Sigmoid colon (tissue), 7 donors: ENCODE measurements around the gene MGAM2. TPM values are rescaled to one million over a fixed set of nuclear protein-coding genes. Genes with fewer than 3 reads are reported as not detected.

Source experiments
- DNase-seq: peaks from one replicate; pipeline ENCODE4 v3.0.0-alpha.2; 2019
- H3K27ac ChIP-seq, 4 donors: fragments of 200-600 bp; sonication (generic); one replicate each; pipeline ENCODE4 v1.5.1; 2016 to 2019; ENCODE audit warnings: mild to moderate bottlenecking in 1 of 4
- H3K27me3 ChIP-seq, 3 donors: fragments of 200-600 bp; sonication (generic); one replicate each; pipeline ENCODE4 v1.5.1; 2019; ENCODE audit warnings: mild to moderate bottlenecking in 1 of 3
- H3K36me3 ChIP-seq, 4 donors: fragments of 200-600 bp; sonication (generic); one replicate each; pipeline ENCODE4 v1.5.1; 2016 to 2019
- H3K4me1 ChIP-seq, 4 donors: fragments of 200-600 bp; sonication (generic); one replicate each; pipeline ENCODE4 v1.5.1; 2017 to 2019
- H3K4me3 ChIP-seq, 4 donors: fragments of 200-600 bp; sonication (generic); one replicate each; pipeline ENCODE4 v1.5.1; 2017 to 2019; ENCODE audit warnings: mild to moderate bottlenecking in 2 of 4, moderate library complexity in 1 of 4
- H3K9me3 ChIP-seq, 4 donors: fragments of 200-600 bp in 3 of 4; sonication (generic) in 3 of 4; one replicate each; pipeline versions ENCODE4 v1.5.1 to v1.6.1; 2013 to 2019
- CTCF ChIP-seq, 4 experiments: fragments of 450-650 bp in 3 of 4; fragments of 200-600 bp in 1 of 4; IDR thresholded peaks; one replicate each; pipeline ENCODE4 v1.5.1; 2016 to 2019; ENCODE audit warnings: antibody characterized with exemption in 4 of 4, mild to moderate bottlenecking in 3 of 4, moderate library complexity in 2 of 4
- EP300 ChIP-seq, 4 donors: sonication (generic); formaldehyde crosslinking; IDR thresholded peaks; one replicate each; pipeline ENCODE4 v1.6.1; 2017; ENCODE audit warnings: antibody characterized with exemption in 4 of 4
- POLR2A ChIP-seq, 2 donors: fragments of 450-650 bp; IDR thresholded peaks; one replicate each; pipeline ENCODE4 v1.6.1; 2016; ENCODE audit warnings: antibody characterized with exemption in 2 of 2, mild to moderate bottlenecking in 2 of 2, moderate library complexity in 2 of 2
- POLR2AphosphoS5 ChIP-seq, 4 donors: sonication (generic); formaldehyde crosslinking; IDR thresholded peaks; one replicate each; pipeline ENCODE4 v1.6.1; 2017; ENCODE audit warnings: antibody characterized with exemption in 4 of 4
- WGBS, 2 donors: extraction: QIAGEN DNeasy Blood & Tissue Kit; methylation state at CpG; one replicate each; pipeline ENCODE4 v1.1.7; 2013; 5-methylcytosine and 5-hydroxymethylcytosine counted together
- intact Hi-C: fragments of 100-400 bp; cut with DNase I; formaldehyde crosslinking; loops from one replicate; pipeline ENCODE4 v1.15.1; 2023
- polyA plus RNA-seq, 3 donors: library from polyadenylated mRNA; stranded (reverse); fragments of 200-250 nt; gene quantifications; one replicate each; pipeline ENCODE4 v1.2.3, GENCODE V29; 2013
- total RNA-seq, 4 donors: library from RNA; depleted of rRNA; stranded (reverse); fragments of >200 nt; gene quantifications; one replicate each; pipeline ENCODE4 v1.1.0, GENCODE V29; 2016
- donor health status: healthy with polysubstance abuse.
- donor health status: Bipolar disorder and iron deficiency.
- donor health status: healthy.

Gene MGAM2
- total and polyA plus RNA-seq, 7 donors, result 0.28 to 2.1 (median 0.71) TPM; not detected in 2

- TF ChIP-seq POLR2A (IDR thresholded peaks at IDR 0.05) (no peak), POLR2AphosphoS5 (IDR thresholded peaks at IDR 0.05) (no peak), CTCF (IDR thresholded peaks at IDR 0.05) (no peak), EP300 (IDR thresholded peaks at IDR 0.05) (no peak)
- intact Hi-C loops, result no loop called here
- Histone ChIP-seq H3K4me1 (no peaks in the 10 kb centered on the region), H3K9me3 (no peaks in the 10 kb centered on the region), H3K36me3 (no peaks in the 10 kb centered on the region), H3K27ac (no peak overlapping the region), H3K4me3 (no peak overlapping the region), H3K27me3 (no peaks in the 10 kb centered on the region)
- 86 to 87% methylated on average over 10 of the region's 10 CpGs for WGBS, 2 donors
- DNase-seq, result no peak
Observed at GRCh38 chr7:142243823-142244222, 132.3 kb downstream of the MGAM2 start.

- H3K9me3 ChIP-seq, result no peaks in the 10 kb centered on the region
- no peaks in the 10 kb centered on the region for H3K4me1 ChIP-seq
- no peak overlapping the region for H3K4me3 ChIP-seq
- no peak overlapping the region for H3K27ac ChIP-seq
- intact Hi-C loops, result no loop called here
- H3K27me3 ChIP-seq, result no peaks in the 10 kb centered on the region
- 52 to 69% methylated on average over 7 of the region's 7 CpGs for WGBS, 2 donors
- no peak for TF ChIP-seq POLR2A (IDR thresholded peaks at IDR 0.05)
- TF ChIP-seq POLR2AphosphoS5 (IDR thresholded peaks at IDR 0.05), result no peak
- no peak for TF ChIP-seq EP300 (IDR thresholded peaks at IDR 0.05)
- no peak for TF ChIP-seq CTCF (IDR thresholded peaks at IDR 0.05)
- no peaks in the 10 kb centered on the region for H3K36me3 ChIP-seq
- no peak for DNase-seq
Observed at GRCh38 chr7:142248166-142249160, 136.9 kb downstream of the MGAM2 start.

- intact Hi-C loops, result no loop called here
- Histone ChIP-seq H3K36me3 (no peaks in the 10 kb centered on the region), H3K4me3 (no peak overlapping the region), H3K4me1 (no peaks in the 10 kb centered on the region), H3K9me3 (no peaks in the 10 kb centered on the region), H3K27ac (no peak overlapping the region), H3K27me3 (no peaks in the 10 kb centered on the region)
- DNase-seq, result no peak
- TF ChIP-seq POLR2AphosphoS5 (IDR thresholded peaks at IDR 0.05) (no peak), CTCF (IDR thresholded peaks at IDR 0.05) (no peak), EP300 (IDR thresholded peaks at IDR 0.05) (no peak), POLR2A (IDR thresholded peaks at IDR 0.05) (no peak)
Observed at GRCh38 chr7:142249918-142250317, 138.4 kb downstream of the MGAM2 start.

GRCh38 chr7:142250705-142251104 is 139.2 kb downstream of the MGAM2 start:
- Histone ChIP-seq H3K4me1 (no peaks in the 10 kb centered on the region), H3K27ac (no peak overlapping the region), H3K4me3 (no peak overlapping the region), H3K36me3 (no peaks in the 10 kb centered on the region), H3K9me3 (no peaks in the 10 kb centered on the region), H3K27me3 (no peaks in the 10 kb centered on the region)
- TF ChIP-seq POLR2AphosphoS5 (IDR thresholded peaks at IDR 0.05) (no peak), POLR2A (IDR thresholded peaks at IDR 0.05) (no peak), CTCF (IDR thresholded peaks at IDR 0.05) (no peak)
- 81 to 82% methylated on average over 2 of the region's 2 CpGs for WGBS, 2 donors
- intact Hi-C loops, result no loop called here
- DNase-seq, result no peak
